IMR-90 (cell line): ENCODE data around the gene PRPF4. TPM values are rescaled to one million over a fixed set of nuclear protein-coding genes. Genes with fewer than 3 reads are reported as not detected.

Experiments used
- ATAC-seq: fragments of 200-7000 bp; cut with Tn5 transposase; 2 replicates; pipeline ENCODE4 v1.9.1; 2020; ENCODE audit warnings: low read depth, mild to moderate bottlenecking, moderate library complexity
- BruUV-seq: library from RNA; stranded (reverse); fragments of 400-500 nt; replicated peaks from 2 replicates; lab custom pipeline; 2021; lab: Mats Ljungman, UMichigan
- CTCF ChIA-PET: fragments of 300-600 bp; formaldehyde crosslinking; extraction: SDS; loops from one replicate; lab custom pipeline; 2021; ENCODE audit warnings: antibody characterized with exemption; lab: Yijun Ruan, JAX
- POLR2A ChIA-PET: fragments of 300-600 bp; sonication (Branson Sonifier 250); formaldehyde crosslinking; loops from one replicate; lab custom pipeline; 2022; ENCODE audit warnings: antibody characterized with exemption; ENCODE audit not compliant: unreplicated experiment; lab: Charles Lee
- DNase-seq: peaks from one replicate; pipeline ENCODE4 v3.0.0; 2013
- H2AFZ ChIP-seq: replicated peaks from 2 replicates; pipeline ENCODE3; 2013; ENCODE audit warnings: low read length, mild to moderate bottlenecking; ENCODE audit not compliant: poor library complexity
- H2AK5ac ChIP-seq: 2 replicates; pipeline ENCODE4 v1.6.1; 2013; ENCODE audit warnings: low read depth, low read length, inconsistent platforms
- H2AK9ac ChIP-seq: replicated peaks from 2 replicates; pipeline ENCODE3; 2013; ENCODE audit warnings: mild to moderate bottlenecking, low read depth, low read length, moderate library complexity; ENCODE audit not compliant: poor library complexity
- H2BK120ac ChIP-seq: 2 replicates; pipeline ENCODE4 v1.6.1; 2013; ENCODE audit warnings: low read depth, low read length, inconsistent platforms
- H2BK15ac ChIP-seq: 3 replicates; pipeline ENCODE4 v1.6.1; 2013; ENCODE audit warnings: low read depth, low read length, inconsistent platforms
- H2BK20ac ChIP-seq: 2 replicates; pipeline ENCODE4 v1.6.1; 2013; ENCODE audit warnings: low read depth, mild to moderate bottlenecking, inconsistent platforms, low read length, moderate library complexity
- H2BK5ac ChIP-seq: 2 replicates; pipeline ENCODE4 v1.6.1; 2013; ENCODE audit warnings: mild to moderate bottlenecking, low read depth, low read length, inconsistent platforms; ENCODE audit not compliant: poor library complexity, severe bottlenecking
- H3K14ac ChIP-seq: replicated peaks from 2 replicates; pipeline ENCODE4 v1.6.1; 2013; ENCODE audit warnings: low read depth, low read length, inconsistent platforms
- H3K18ac ChIP-seq: 2 replicates; pipeline ENCODE4 v1.6.1; 2013; ENCODE audit warnings: low read depth, low read length, control low read depth
- H3K23ac ChIP-seq: 2 replicates; pipeline ENCODE4 v1.6.1; 2013; ENCODE audit warnings: low read depth, low read length, inconsistent platforms
- H3K27ac ChIP-seq: 2 replicates; pipeline ENCODE4 v1.5.1; 2013; ENCODE audit warnings: mild to moderate bottlenecking, control low read depth, low read length; ENCODE audit not compliant: insufficient read depth
- H3K27me3 ChIP-seq: 2 replicates; pipeline ENCODE4 v1.6.1; 2013; ENCODE audit warnings: low read length; ENCODE audit not compliant: control insufficient read depth, insufficient read depth
- H3K36me3 ChIP-seq: 2 replicates; pipeline ENCODE4 v1.6.1; 2013; ENCODE audit warnings: low read length, mixed read lengths; ENCODE audit not compliant: control insufficient read depth, insufficient read depth
- H3K4ac ChIP-seq: 2 replicates; pipeline ENCODE4 v1.6.1; 2013; ENCODE audit warnings: low read depth, low read length, inconsistent platforms
- H3K4me1 ChIP-seq: 2 replicates; pipeline ENCODE4 v1.6.1; 2013; ENCODE audit warnings: low read length, mixed read lengths; ENCODE audit not compliant: control insufficient read depth, insufficient read depth
- H3K4me2 ChIP-seq: 2 replicates; pipeline ENCODE4 v1.6.1; 2013; ENCODE audit warnings: low read depth, mild to moderate bottlenecking, control low read depth, low read length, moderate library complexity
- H3K4me3 ChIP-seq: 2 replicates; pipeline ENCODE4 v1.5.1; 2013; ENCODE audit warnings: low read depth, mild to moderate bottlenecking, control low read depth, low read length, moderate library complexity; ENCODE audit not compliant: insufficient read depth
- H3K56ac ChIP-seq: 2 replicates; pipeline ENCODE4 v1.6.1; 2013; ENCODE audit warnings: low read length, inconsistent platforms; ENCODE audit not compliant: insufficient read depth; ENCODE audit errors: extremely low read depth
- H3K79me1 ChIP-seq, 2 experiments: 2 replicates each; pipeline ENCODE4 v1.6.1; 2013; ENCODE audit warnings: low read length in 2 of 2, inconsistent platforms in 1 of 2, low read depth in 1 of 2
- H3K9ac ChIP-seq: 2 replicates; pipeline ENCODE4 v1.6.1; 2013; ENCODE audit warnings: low read depth, low read length, control low read depth
- H3K9me1 ChIP-seq: 2 replicates; pipeline ENCODE4 v1.6.1; 2013; ENCODE audit warnings: low read length, inconsistent platforms; ENCODE audit not compliant: insufficient read depth
- H3K9me3 ChIP-seq: 2 replicates; pipeline ENCODE4 v1.6.1; 2013; ENCODE audit warnings: low read length; ENCODE audit not compliant: control insufficient read depth, insufficient read depth
- H4K20me1 ChIP-seq: 2 replicates; pipeline ENCODE4 v1.6.1; 2013; ENCODE audit warnings: low read length, inconsistent platforms; ENCODE audit not compliant: insufficient read depth
- H4K5ac ChIP-seq: 2 replicates; pipeline ENCODE4 v1.6.1; 2013; ENCODE audit warnings: mild to moderate bottlenecking, low read depth, low read length, control low read depth
- H4K8ac ChIP-seq, 2 experiments: 2 replicates each; pipeline ENCODE4 v1.6.1; 2013; ENCODE audit warnings: low read depth in 2 of 2, low read length in 2 of 2, control low read depth in 1 of 2, inconsistent platforms in 1 of 2
- H4K91ac ChIP-seq: 2 replicates; pipeline ENCODE4 v1.6.1; 2013; ENCODE audit warnings: low read depth, low read length, inconsistent platforms; ENCODE audit not compliant: insufficient read depth
- CHD1 ChIP-seq: IDR thresholded peaks from 2 replicates; pipeline ENCODE4 v1.6.1; 2012; ENCODE audit warnings: low read depth, low read length, improper control_type of control experiment
- FOS ChIP-seq: fragments of 150-350 bp; IDR thresholded peaks from 2 replicates; pipeline ENCODE4 v1.6.1; 2016; ENCODE audit warnings: low read depth, low read length
- MAFK ChIP-seq: IDR thresholded peaks from 2 replicates; pipeline ENCODE4 v1.6.1; 2012; ENCODE audit warnings: low read depth, low read length, improper control_type of control experiment
- MXI1 ChIP-seq: IDR thresholded peaks from 2 replicates; pipeline ENCODE4 v1.6.1; 2012; ENCODE audit warnings: low read depth, mild to moderate bottlenecking, low read length, moderate library complexity, borderline replicate concordance
- NFE2L2 ChIP-seq: fragments of 150-350 bp; IDR thresholded peaks from 2 replicates; pipeline ENCODE4 v1.6.1; 2016; ENCODE audit warnings: low read depth, mild to moderate bottlenecking, low read length
- POLR2A ChIP-seq: IDR thresholded peaks from 2 replicates; pipeline ENCODE4 v1.6.1; 2012; ENCODE audit warnings: mild to moderate bottlenecking, low read depth, low read length
- RAD21 ChIP-seq: IDR thresholded peaks from 2 replicates; pipeline ENCODE4 v1.6.1; 2012; ENCODE audit warnings: low read length, improper control_type of control experiment
- RCOR1 ChIP-seq: IDR thresholded peaks from 2 replicates; pipeline ENCODE4 v1.6.1; 2012; ENCODE audit warnings: mild to moderate bottlenecking, low read length, improper control_type of control experiment; ENCODE audit not compliant: insufficient replicate concordance
- RFX5 ChIP-seq: IDR thresholded peaks from 2 replicates; pipeline ENCODE4 v1.8.0; 2012; ENCODE audit warnings: low read depth, mild to moderate bottlenecking, low read length, moderate library complexity
- SMC3 ChIP-seq: fragments of 150-350 bp; IDR thresholded peaks from 2 replicates; pipeline ENCODE4 v1.6.1; 2016; ENCODE audit warnings: low read depth, mild to moderate bottlenecking, antibody characterized with exemption, low read length, moderate library complexity
- USF2 ChIP-seq: fragments of 150-350 bp; IDR thresholded peaks from 2 replicates; pipeline ENCODE4 v1.6.1; 2017; ENCODE audit warnings: mild to moderate bottlenecking, antibody characterized with exemption, low read length, low read depth
- WGBS, 2 experiments: methylation state at CpG; one replicate each; pipeline versions ENCODE4 v1.1.5 to v1.1.7; 2013; ENCODE audit warnings: missing lambda C conversion rate in 2 of 2; ENCODE audit not compliant: insufficient read length in 1 of 2; ENCODE audit errors: extremely low coverage in 2 of 2; 5-methylcytosine and 5-hydroxymethylcytosine counted together
- dilution Hi-C: fragments of 300-500 bp; cut with HindIII; formaldehyde crosslinking; loops from one replicate; pipeline ENCODE4 v1.14.3; 2018; ENCODE audit warnings: low sequenced_read_pairs; ENCODE audit not compliant: unreplicated experiment
- in situ Hi-C: fragments of 300-500 bp; cut with MboI; formaldehyde crosslinking; loops from 3 replicates; pipeline ENCODE4 v1.14.3; 2019; ENCODE audit warnings: low sequenced_read_pairs, inconsistent platforms, mixed read lengths
- intact Hi-C: fragments of 100-400 bp; cut with micrococcal nuclease; formaldehyde crosslinking; loops from 2 replicates; pipeline ENCODE4 v1.10.0; 2022
- polyA plus RNA-seq, 3 experiments: library from polyadenylated mRNA; depleted of rRNA; stranded (reverse); fragments of >200 nt; gene quantifications; 2 replicates each; pipeline ENCODE4 v1.2.3, GENCODE V29; 2012; ENCODE audit warnings: low replicate concordance in 1 of 3
- total RNA-seq: library from RNA; depleted of rRNA; stranded (reverse); fragments of >200 nt; gene quantifications from 2 replicates; pipeline ENCODE4 v1.2.3, GENCODE V29; 2012

The PRPF4 gene
- total and polyA plus RNA-seq, 2 of the 4 experiments (the other 2 are of a cell fraction) = 21.4 to 38.0 TPM

GRCh38 chr9:113306566-113306965, 31.1 kb downstream of the PRPF4 start:
- Histone ChIP-seq H3K4ac (no peak overlapping the region), H3K56ac (no peak overlapping the region), H4K91ac (no peak overlapping the region), H2BK120ac (no peak overlapping the region), H3K36me3 (no peaks in the 10 kb centered on the region), H3K9ac (no peak overlapping the region), H3K18ac (no peak overlapping the region), H2AK9ac (no peak overlapping the region), H3K23ac (no peak overlapping the region), H3K9me1 (no peaks in the 10 kb centered on the region), H2BK15ac (no peak overlapping the region), H2BK20ac (no peak overlapping the region), H4K20me1 (no peaks in the 10 kb centered on the region), H2BK5ac (no peak overlapping the region), H2AFZ (no peak overlapping the region), H2AK5ac (no peak overlapping the region), H3K14ac (no peak overlapping the region), H3K27me3 (peaks cover 21% of the 10 kb centered on the region), H4K5ac (no peak overlapping the region), H3K9me3 (no peaks in the 10 kb centered on the region), H3K4me1 (no peaks in the 10 kb centered on the region), H3K27ac (no peak overlapping the region), H3K79me1 (no peaks in the 10 kb centered on the region), H3K4me3 (no peak overlapping the region), H4K8ac (no peak overlapping the region), H3K4me2 (no peak overlapping the region)
- no CpG with 5 or more reads among the region's 1 CpG for WGBS, 2 experiments
- BruUV-seq = no TSS peak
- ChIA-PET CTCF (no interaction called here), POLR2A (no interaction called here)
- intact Hi-C loops = no loop called here
- ATAC-seq = no peak
- TF ChIP-seq RAD21 (no peak), CHD1 (no peak), MXI1 (no peak), RFX5 (no peak), POLR2A (no peak), FOS (no peak), MAFK (no peak), NFE2L2 (no peak), SMC3 (no peak), RCOR1 (no peak), USF2 (no peak)
- dilution Hi-C loops = no loop called here
- DNase-seq = no peak
- in situ Hi-C loops = loop anchor here (10.0 kb wide), 1 partner anchor 348 kb away; no protein-coding TSS in a partner anchor
